Activated CD8-positive, alpha-beta memory T cell treated with anti-CD3 and anti-CD28 coated beads, Interleukin-2, amount 50 U/mL, for 1 hour (primary cell): Measurements from ENCODE around the gene C9orf57.
"Not testable (repeated sequence)": the region's sequence is repeated elsewhere in the genome, so short reads cannot be mapped to it uniquely, and the experiment has no call there.

ENCODE experiments used
- DNase-seq: peaks from one replicate; pipeline ENCODE4 v3.0.0-alpha.2; 2020; ENCODE audit errors: extremely low read depth

C9orf57 gene

DNA sequence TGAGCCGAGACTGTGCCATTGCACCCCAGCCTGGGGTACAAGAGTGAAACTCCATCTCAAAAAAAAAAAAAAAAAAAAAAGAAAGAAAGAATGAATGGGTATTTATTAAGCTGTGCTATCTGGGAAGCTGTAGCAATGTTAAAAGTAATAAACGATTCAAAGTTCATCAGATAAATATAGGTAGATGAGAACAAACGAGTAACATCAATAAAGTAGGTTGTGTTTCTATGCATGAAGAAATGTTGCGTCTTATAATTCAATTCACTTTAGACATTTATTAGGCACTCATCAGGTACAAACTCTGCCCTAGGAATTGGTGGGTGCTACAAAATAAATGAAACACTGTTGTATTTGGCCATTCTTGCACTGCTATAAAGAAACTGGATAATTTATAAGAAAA lies 36.8 kb downstream of the C9orf57 start:
- no peak for DNase-seq

GRCh38 chr9:72022841-72023240 lies 37.6 kb downstream of the C9orf57 start:
- DNase-seq: no peak

DNA sequence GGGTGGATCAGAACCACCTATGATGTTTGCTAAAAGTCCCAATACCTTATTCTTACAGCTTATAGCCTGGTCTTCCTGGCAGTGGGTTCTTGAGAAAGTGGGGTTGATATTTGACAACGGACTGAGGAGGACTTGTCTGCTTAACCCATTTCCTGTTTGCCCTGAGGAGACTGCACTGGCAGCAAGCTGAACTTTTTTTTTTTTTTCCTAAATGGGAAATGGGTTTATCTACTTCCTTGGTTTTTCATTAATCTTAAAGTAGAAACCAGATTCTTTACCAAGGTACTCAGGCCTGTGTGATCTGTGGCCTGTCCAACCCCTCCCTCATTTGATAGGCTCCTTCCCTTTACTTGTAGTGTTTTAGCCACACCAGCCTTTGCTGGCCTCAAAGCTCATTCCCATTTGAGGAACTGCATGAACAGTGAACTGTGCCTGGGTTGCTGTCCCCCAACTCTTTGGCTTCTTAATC lies 47.1 kb downstream of the C9orf57 start:
- DNase-seq: no peak

GRCh38 chr9:72012646-72013045 lies 47.8 kb downstream of the C9orf57 start:
- DNase-seq: no peak

DNA sequence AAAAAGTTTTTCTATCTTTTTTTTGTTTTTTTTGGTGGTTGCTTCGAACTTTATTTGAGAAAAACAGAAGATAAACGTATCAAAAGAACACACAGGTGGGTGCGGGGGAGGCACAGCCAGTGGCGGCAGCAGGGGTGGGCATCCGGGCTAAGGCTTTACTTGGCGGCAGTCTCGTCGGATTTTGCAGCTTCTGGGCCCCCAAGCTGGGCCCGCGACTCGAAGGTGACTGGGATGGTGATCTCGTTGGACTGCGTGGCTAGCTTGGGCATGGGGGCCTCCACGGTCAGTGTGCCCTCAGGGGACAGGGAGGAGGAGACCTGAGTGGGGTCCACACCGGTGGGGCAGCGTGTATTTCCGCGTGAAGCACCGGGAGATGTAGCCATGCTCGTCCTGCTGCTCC lies 52.7 kb downstream of the C9orf57 start:
- DNase-seq: not testable (repeated sequence)

- no peak for DNase-seq
These were observed 53.9 kb downstream of the C9orf57 start for GRCh38 chr9:72006501-72006900.

GRCh38 chr9:72005451-72005850 lies 55.0 kb downstream of the C9orf57 start:
- DNase-seq: no peak
